GM12878 (cell line): ENCODE measurements around the gene MGAT4C. TPM values are rescaled to one million over a fixed set of nuclear protein-coding genes. Genes with fewer than 3 reads are reported as not detected.

ENCODE experiments used
- ATAC-seq: fragments of 200-7000 bp; cut with Tn5 transposase; 3 replicates; pipeline ENCODE4 v1.9.1; 2020; ENCODE audit warnings: mild to moderate bottlenecking, moderate library complexity
- BruUV-seq: library from RNA; stranded (reverse); fragments of 400-500 nt; replicated peaks from 2 replicates; lab custom pipeline; 2021; lab: Mats Ljungman, UMichigan
- CTCF ChIA-PET: fragments of 300-600 bp; sonication (Branson Sonifier 250); formaldehyde crosslinking; extraction: SDS; loops from one replicate; lab custom pipeline; 2021; ENCODE audit warnings: inconsistent platforms; lab: Yijun Ruan, JAX
- POLR2A ChIA-PET: fragments of 350-600 bp; formaldehyde crosslinking; extraction: SDS; loops from one replicate; lab custom pipeline; 2021; ENCODE audit warnings: inconsistent platforms; lab: Charles Lee
- RAD21 ChIA-PET: fragments of 300-600 bp; sonication (Branson Sonifier 250); formaldehyde crosslinking; loops from one replicate; lab custom pipeline; 2023; ENCODE audit warnings: antibody characterized with exemption; ENCODE audit not compliant: unreplicated experiment; lab: Charles Lee
- SMC1A ChIA-PET: fragments of 300-600 bp; sonication (Branson Sonifier 250); formaldehyde crosslinking; loops from one replicate; lab custom pipeline; 2023; ENCODE audit not compliant: unreplicated experiment, uncharacterized antibody; lab: Charles Lee
- DNase-seq: peaks from one replicate; pipeline ENCODE4 v3.0.0-alpha.2; 2011; ENCODE audit warnings: low read depth, low spot score
- FAIRE-seq: peaks from 3 replicates; lab custom pipeline; 2011; peaks lifted over from hg19 to GRCh38; lab: Jason Lieb, UNC
- H2AFZ ChIP-seq: 2 replicates; pipeline ENCODE4 v1.6.0; 2011; ENCODE audit warnings: low read depth, low read length, control low read depth; ENCODE audit not compliant: control insufficient read depth
- H3K27ac ChIP-seq: 2 replicates; pipeline ENCODE4 v1.5.1; 2011; ENCODE audit warnings: control low read depth; ENCODE audit not compliant: control insufficient read depth, insufficient read depth
- H3K27me3 ChIP-seq, 2 experiments: replicated peaks in 1 of 2; 2 replicates each; pipeline versions ENCODE4 v1.6.0 to v1.6.1; 2011; ENCODE audit warnings: low read length in 1 of 2; ENCODE audit not compliant: control insufficient read depth in 2 of 2, insufficient read depth in 2 of 2
- H3K36me3 ChIP-seq, 2 experiments: 2 replicates each; pipeline ENCODE4 v1.5.1; 2011; ENCODE audit warnings: low read length in 1 of 2; ENCODE audit not compliant: control insufficient read depth in 2 of 2, insufficient read depth in 2 of 2
- H3K4me1 ChIP-seq: 2 replicates; pipeline ENCODE4 v1.6.1; 2011; ENCODE audit warnings: mild to moderate bottlenecking, low read length, moderate library complexity, mixed read lengths; ENCODE audit not compliant: control insufficient read depth, insufficient read depth
- H3K4me2 ChIP-seq: 2 replicates; pipeline ENCODE4 v1.6.0; 2011; ENCODE audit warnings: control low read depth; ENCODE audit not compliant: control insufficient read depth, insufficient read depth
- H3K4me3 ChIP-seq: fragments of 200-600 bp; sonication (generic); 2 replicates; pipeline ENCODE4 v1.5.1; 2016
- H3K79me2 ChIP-seq: 2 replicates; pipeline ENCODE4 v1.6.0; 2011; ENCODE audit warnings: low read length; ENCODE audit not compliant: control insufficient read depth, insufficient read depth
- H3K9ac ChIP-seq: 2 replicates; pipeline ENCODE4 v1.8.0; 2011; ENCODE audit warnings: low read length, control low read depth, mixed read lengths; ENCODE audit not compliant: control insufficient read depth, insufficient read depth
- H3K9me3 ChIP-seq: replicated peaks from 3 replicates; pipeline ENCODE4 v1.5.1; 2011; ENCODE audit warnings: mild to moderate bottlenecking, low read length; ENCODE audit not compliant: control insufficient read depth, insufficient read depth
- H4K20me1 ChIP-seq: 2 replicates; pipeline ENCODE4 v1.6.0; 2011; ENCODE audit not compliant: control insufficient read depth, insufficient read depth
- BRCA1 ChIP-seq: IDR thresholded peaks from 2 replicates; pipeline ENCODE4 v1.6.1; 2011; ENCODE audit warnings: low read depth, low read length, improper control_type of control experiment
- CEBPB ChIP-seq, 2 experiments: fragments of 150-350 bp in 1 of 2; IDR thresholded peaks; 2 replicates each; pipeline ENCODE4 v1.6.1; 2012 to 2014; ENCODE audit warnings: low read depth in 2 of 2, low read length in 2 of 2, borderline replicate concordance in 1 of 2, inconsistent platforms in 1 of 2
- CTCF ChIP-seq, 3 experiments: IDR thresholded peaks in 2 of 3; conservative IDR thresholded peaks in 1 of 3; 2 replicates each; pipeline ENCODE4 v1.5.1; 2011; ENCODE audit warnings: low read depth in 3 of 3, low read length in 3 of 3, mild to moderate bottlenecking in 3 of 3, control low read depth in 2 of 3, moderate library complexity in 2 of 3, inconsistent platforms in 1 of 3, mixed read lengths in 1 of 3; ENCODE audit not compliant: control insufficient read depth in 2 of 3, insufficient read depth in 1 of 3; ENCODE audit errors: extremely low read depth in 1 of 3
- CUX1 ChIP-seq: IDR thresholded peaks from 2 replicates; pipeline ENCODE4 v1.6.1; 2012; ENCODE audit warnings: improper control_type of control experiment, low read depth, low read length; ENCODE audit not compliant: insufficient replicate concordance
- E2F8 ChIP-seq: fragments of 450-650 bp; IDR thresholded peaks from 2 replicates; pipeline ENCODE4 v1.6.1; 2018; ENCODE audit warnings: mild to moderate bottlenecking, low read depth, moderate library complexity; ENCODE audit not compliant: partially characterized antibody
- EED ChIP-seq: sonication (generic); IDR thresholded peaks from 2 replicates; pipeline ENCODE4 v1.6.1; 2016; ENCODE audit warnings: antibody characterized with exemption, low read depth
- ETV6 ChIP-seq, 2 experiments: fragments of 450-650 bp in 1 of 2; IDR thresholded peaks in 1 of 2; conservative IDR thresholded peaks in 1 of 2; 2 replicates each; pipeline ENCODE4 v1.6.1; 2014; ENCODE audit warnings: antibody characterized with exemption in 1 of 2, borderline replicate concordance in 1 of 2, low read depth in 1 of 2, mild to moderate bottlenecking in 1 of 2, moderate library complexity in 1 of 2
- HDAC2 ChIP-seq: fragments of 200-600 bp; sonication (generic); IDR thresholded peaks from 2 replicates; pipeline ENCODE4 v1.6.1; 2017
- JUNB ChIP-seq: IDR thresholded peaks from 2 replicates; pipeline ENCODE4 v1.6.1; 2016; ENCODE audit warnings: antibody characterized with exemption, mild to moderate bottlenecking
- MYB ChIP-seq: fragments of 150-350 bp; IDR thresholded peaks from 2 replicates; pipeline ENCODE4 v1.6.1; 2014; ENCODE audit warnings: mild to moderate bottlenecking, low read depth, low read length, borderline replicate concordance
- SMAD5 ChIP-seq: IDR thresholded peaks from 2 replicates; pipeline ENCODE4 v1.6.1; 2016; ENCODE audit warnings: antibody characterized with exemption, low read depth
- YBX1 ChIP-seq: fragments of 450-650 bp; IDR thresholded peaks from 2 replicates; pipeline ENCODE4 v1.6.1; 2016; ENCODE audit warnings: antibody characterized with exemption
- WGBS: methylation state at CpG from one replicate; pipeline ENCODE4 v1.1.6; 2016; ENCODE audit warnings: low lambda C conversion rate; ENCODE audit not compliant: insufficient replicate concordance, insufficient coverage; ENCODE audit errors: missing lambda C conversion rate; 5-methylcytosine and 5-hydroxymethylcytosine counted together
- in situ Hi-C: fragments of 300-500 bp; cut with MboI; formaldehyde crosslinking; loops from 9 replicates; pipeline ENCODE4 v1.14.3; 2018; ENCODE audit warnings: mixed read lengths
- intact Hi-C: fragments of 100-400 bp; cut with micrococcal nuclease; formaldehyde crosslinking; loops from one replicate; pipeline ENCODE4 v1.14.2; 2022; ENCODE audit not compliant: unreplicated experiment
- polyA plus RNA-seq, 11 experiments: library from polyadenylated mRNA; depleted of rRNA in 4 of 11; unstranded in 6 of 11; stranded (reverse) in 5 of 11; fragments of >200 nt; fragmentation: Nextera tagmentation in 4 of 11; fragmentation: Illumina TruSeq in 1 of 11; extraction: Ambion mirVana in 4 of 11; extraction: Trizol in 1 of 11; gene quantifications; 1 replicate in 1 of 11; 2 replicates in 10 of 11; pipeline versions ENCODE4 v1.2.1 to v1.2.3, GENCODE V29; 2011 to 2016; ENCODE audit warnings: inconsistent platforms in 2 of 11, missing spikeins in 2 of 11, low read depth in 1 of 11
- total RNA-seq, 4 experiments: library from RNA; depleted of rRNA in 3 of 4; stranded (reverse); fragments of >200 nt in 3 of 4; fragmentation: Illumina TruSeq in 1 of 4; extraction: Trizol in 1 of 4; gene quantifications; 2 replicates each; pipeline versions ENCODE4 v1.2.1 to v1.2.3, GENCODE V29; 2013 to 2021

The MGAT4C gene
- total and polyA plus RNA-seq, 10 of the 15 experiments (the other 5 are each of a cell fraction or from before 2014, with no cell fraction given), result not detected

GRCh38 chr12:86148071-86148470 lies 108.1 kb downstream of the MGAT4C start (continued):
- no peak for TF ChIP-seq E2F8
- no peak for TF ChIP-seq JUNB

GRCh38 chr12:86145156-86145555 lies 111.0 kb downstream of the MGAT4C start:
- no peaks in the 10 kb centered on the region for H3K79me2 ChIP-seq
- FAIRE-seq (no peak), ATAC-seq (no peak), DNase-seq (no peak)
- H3K4me1 ChIP-seq, result no peaks in the 10 kb centered on the region
- no peaks in the 10 kb centered on the region for H4K20me1 ChIP-seq
- H2AFZ ChIP-seq, result no peak overlapping the region
- intact Hi-C loops, result no loop called here
- no peaks in the 10 kb centered on the region for H3K9me3 ChIP-seq
- ChIA-PET RAD21 (no interaction called here), SMC1A (no interaction called here), CTCF (no interaction called here), POLR2A (no interaction called here)
- no TSS peak for BruUV-seq
- no peak overlapping the region for H3K4me2 ChIP-seq
- 46% methylated on average over 2 of the region's 2 CpGs for WGBS
- H3K27me3 ChIP-seq, result no peaks in the 10 kb centered on the region
- no peak overlapping the region for H3K27ac ChIP-seq
- no peak overlapping the region for H3K4me3 ChIP-seq
- no peaks in the 10 kb centered on the region for H3K36me3 ChIP-seq
- in situ Hi-C loops, result no loop called here
- H3K9ac ChIP-seq, result no peak overlapping the region
- no peak for TF ChIP-seq ETV6 (conservative IDR thresholded peaks at IDR 0.05 in 1 of 2, IDR thresholded peaks at IDR 0.05 in 1 of 2; ENCODE audit: borderline replicate concordance in 1 of 2, low read depth in 1 of 2)
- no peak for TF ChIP-seq CTCF (IDR thresholded peaks at IDR 0.05 in 2 of 3, conservative IDR thresholded peaks at IDR 0.05 in 1 of 3; ENCODE audit: control insufficient read depth in 2 of 3, extremely low read depth in 1 of 3, insufficient read depth in 1 of 3, low read depth in 3 of 3, low read length in 3 of 3)
- no peak for TF ChIP-seq BRCA1
- TF ChIP-seq CUX1, result no peak
- no peak for TF ChIP-seq SMAD5
- no peak for TF ChIP-seq YBX1
- TF ChIP-seq MYB, result no peak
- TF ChIP-seq EED, result no peak
- TF ChIP-seq CEBPB (IDR thresholded peaks at IDR 0.05; ENCODE audit: borderline replicate concordance in 1 of 2, low read depth in 2 of 2, low read length in 2 of 2), result no peak
- TF ChIP-seq HDAC2, result no peak
